Activated CD8-positive, alpha-beta memory T cell treated with anti-CD3 and anti-CD28 coated beads, Interleukin-2, amount 50 U/mL, for 1 hour (primary cell): ENCODE data around the gene FGD5.
A peak's percentile ranks its signal among the peaks of the same experiment; 100 is the strongest.
"Not testable (repeated sequence)": the region's sequence is repeated elsewhere in the genome, so short reads cannot be mapped to it uniquely, and the experiment has no call there.

ENCODE experiments used
- DNase-seq: peaks from one replicate; pipeline ENCODE4 v3.0.0-alpha.2; 2020; ENCODE audit errors: extremely low read depth

Gene FGD5

GRCh38 chr3:14903501-14903900 lies 84.7 kb downstream of the FGD5 start:
- not testable (repeated sequence) for DNase-seq

GRCh38 chr3:14905055-14905657 lies 86.4 kb downstream of the FGD5 start:
- DNase-seq = no peak

GRCh38 chr3:14906355-14906971 lies 87.7 kb downstream of the FGD5 start:
- no peak for DNase-seq

- no peak for DNase-seq
Measured at GRCh38 chr3:14907043-14907966, 88.5 kb downstream of the FGD5 start.

- DNase-seq = no peak
Measured at GRCh38 chr3:14909250-14909649, 90.5 kb downstream of the FGD5 start.

GRCh38 chr3:14911651-14912050 lies 92.9 kb downstream of the FGD5 start:
- DNase-seq = no peak

- no peak for DNase-seq
Measured at GRCh38 chr3:14913071-14913925, 94.5 kb downstream of the FGD5 start.

GRCh38 chr3:14913926-14914778 lies 95.4 kb downstream of the FGD5 start:
- DNase-seq = no peak

- DNase-seq = no peak
Measured at GRCh38 chr3:14914779-14915117, 96.0 kb downstream of the FGD5 start.

- no peak for DNase-seq
Measured at GRCh38 chr3:14915636-14916222, 97.0 kb downstream of the FGD5 start.

GRCh38 chr3:14918356-14918860 lies 99.6 kb downstream of the FGD5 start:
- DNase-seq = no peak

- DNase-seq = no peak
Measured at GRCh38 chr3:14920536-14920935, 101.8 kb downstream of the FGD5 start.

GRCh38 chr3:14921034-14921616 lies 102.4 kb downstream of the FGD5 start:
- peak; percentile 66 for DNase-seq

- DNase-seq = no peak
Measured at GRCh38 chr3:14921811-14922705, 103.3 kb downstream of the FGD5 start.

- no peak for DNase-seq
Measured at GRCh38 chr3:14922863-14923262, 104.1 kb downstream of the FGD5 start.

GRCh38 chr3:14923476-14923875 lies 104.7 kb downstream of the FGD5 start:
- DNase-seq = no peak

- no peak for DNase-seq
Measured at GRCh38 chr3:14925729-14926591, 107.2 kb downstream of the FGD5 start.

- no peak for DNase-seq
Measured at GRCh38 chr3:14926592-14926991, 107.8 kb downstream of the FGD5 start.
